NB4 (cell line): ENCODE results near the gene COL23A1.

Experiments used
- CTCF ChIP-seq: IDR thresholded peaks from one replicate; pipeline ENCODE4 v1.5.1; 2012; ENCODE audit warnings: low read depth, low read length
- MAX ChIP-seq: IDR thresholded peaks from 2 replicates; pipeline ENCODE4 v1.6.1; 2011; ENCODE audit warnings: low read depth, low read length
- MYC ChIP-seq: IDR thresholded peaks from 2 replicates; pipeline ENCODE4 v1.6.1; 2011; ENCODE audit warnings: low read depth, low read length
- POLR2A ChIP-seq: IDR thresholded peaks from 2 replicates; pipeline ENCODE4 v1.6.1; 2011; ENCODE audit warnings: mild to moderate bottlenecking; ENCODE audit not compliant: insufficient read length; ENCODE audit errors: extremely low read depth

- no peak for TF ChIP-seq CTCF
- no peak for TF ChIP-seq MAX
- TF ChIP-seq POLR2A = no peak
- no peak for TF ChIP-seq MYC
Measured at GRCh38 chr5:178542455-178542854, 47.7 kb downstream of the COL23A1 start.
